Effector CD4-positive, alpha-beta T cell (primary cell): ENCODE data around the gene PDX1.

Source experiments
- DNase-seq: peaks from one replicate; pipeline ENCODE4 v3.0.0-alpha.2; 2020

Gene PDX1

GRCh38 chr13:27970382-27971235 is 50.8 kb downstream of the PDX1 start:
- DNase-seq: no peak

- DNase-seq: no peak
Observed at GRCh38 chr13:27971236-27971645, 51.4 kb downstream of the PDX1 start.

GRCh38 chr13:27971776-27972477 is 52.1 kb downstream of the PDX1 start:
- DNase-seq: no peak

- DNase-seq: no peak
Observed at GRCh38 chr13:27972478-27972820, 52.6 kb downstream of the PDX1 start.

- no peak for DNase-seq
Observed at GRCh38 chr13:27973291-27973690, 53.5 kb downstream of the PDX1 start.

- no peak for DNase-seq
Observed at GRCh38 chr13:27973961-27974662, 54.3 kb downstream of the PDX1 start.
